ENCODE measurements around the gene DCHS1.

The DCHS1 gene

GRCh38 chr11:6670202-6670830, 14.7 kb upstream of the DCHS1 start:
- no peak for DNase-seq

DNA sequence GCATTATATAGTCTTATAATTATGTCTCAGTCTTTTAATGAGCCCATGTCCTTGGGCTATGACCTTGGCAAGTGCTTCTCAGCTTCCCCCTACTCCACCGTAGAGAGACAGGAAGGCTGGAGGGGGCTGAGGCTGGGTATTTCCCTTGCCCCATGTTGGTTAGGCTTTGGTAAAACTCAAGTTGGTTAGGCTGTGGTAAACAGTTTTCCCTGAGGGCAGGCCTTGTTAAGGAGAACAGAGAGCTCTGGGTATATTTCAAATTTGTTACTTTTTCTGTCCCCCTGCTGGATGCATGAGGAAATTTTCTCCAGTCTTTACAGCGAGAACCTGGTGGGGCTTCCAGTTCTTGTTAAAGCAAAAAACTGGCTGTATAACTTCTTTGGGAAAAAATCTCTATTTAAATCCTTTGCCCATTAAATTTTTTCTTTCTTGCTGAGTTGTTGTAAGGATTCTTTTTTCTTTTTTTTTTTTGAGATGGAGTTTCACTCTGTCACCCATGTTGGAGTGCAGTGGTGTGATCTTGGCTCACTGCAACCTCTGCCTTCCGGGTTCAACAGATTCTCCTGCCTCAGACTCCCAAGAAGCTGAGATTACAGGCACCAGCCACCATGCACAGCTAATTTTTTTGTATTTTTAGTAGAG, 12.2 kb upstream of the DCHS1 start:
- no peak for DNase-seq

- no peak for DNase-seq
Measured at GRCh38 chr11:6666302-6667183, 10.9 kb upstream of the DCHS1 start.

DNA sequence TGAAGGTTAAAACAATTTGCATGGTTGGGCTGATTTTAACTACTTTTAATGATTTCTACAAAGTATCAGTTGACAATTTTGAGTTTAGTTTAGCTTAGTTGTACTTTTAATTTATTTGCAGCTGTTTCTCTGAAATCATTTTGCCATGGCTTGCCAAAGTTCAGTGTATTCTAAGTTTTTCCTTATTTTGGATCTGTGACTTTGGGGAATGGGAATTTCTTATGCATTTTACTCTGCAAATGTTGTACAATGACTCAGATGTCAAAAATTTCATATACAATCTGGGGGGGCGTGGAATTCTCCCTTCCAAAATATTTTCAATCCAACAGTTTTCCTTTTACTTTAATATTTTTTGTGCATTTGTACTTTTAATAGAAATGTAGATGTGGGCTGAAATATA, 8.9 kb upstream of the DCHS1 start:
- DNase-seq = no peak

DNA sequence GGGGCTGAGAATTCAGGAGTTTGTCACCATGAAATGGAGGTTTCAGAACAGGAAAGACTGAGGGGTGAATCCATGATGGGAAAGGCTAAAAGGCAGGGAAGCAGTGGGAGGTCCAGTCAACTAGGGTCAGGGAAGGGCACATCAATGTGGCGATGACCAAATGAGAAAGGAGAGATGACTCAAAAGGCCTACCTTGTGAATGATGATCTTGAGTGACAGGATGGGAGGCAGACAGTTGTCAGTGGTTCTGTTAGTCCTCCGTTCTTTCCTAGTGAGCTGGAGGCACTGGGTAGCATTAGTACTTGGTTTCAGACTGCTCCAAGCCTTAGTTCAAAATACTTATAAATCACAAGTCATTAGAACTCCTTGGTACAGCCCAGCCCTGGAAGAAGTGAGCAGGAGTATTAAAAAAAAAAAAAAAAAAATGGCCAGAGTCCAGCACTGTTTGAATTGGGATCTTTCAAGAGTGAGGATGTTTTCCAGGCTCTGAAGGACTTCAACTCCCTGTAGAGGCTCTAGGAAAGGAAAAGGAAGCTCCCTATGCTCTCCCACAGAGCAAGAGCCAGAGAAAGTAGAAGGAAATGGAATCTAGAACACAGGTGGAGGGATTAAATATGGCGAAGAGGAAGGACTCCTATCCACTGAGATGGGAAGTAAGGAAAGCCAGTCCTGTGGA, 8.3 kb upstream of the DCHS1 start:
- DNase-seq = no peak

GRCh38 chr11:6660712-6661111, 5.1 kb upstream of the DCHS1 start:
- no peak for DNase-seq

DNA sequence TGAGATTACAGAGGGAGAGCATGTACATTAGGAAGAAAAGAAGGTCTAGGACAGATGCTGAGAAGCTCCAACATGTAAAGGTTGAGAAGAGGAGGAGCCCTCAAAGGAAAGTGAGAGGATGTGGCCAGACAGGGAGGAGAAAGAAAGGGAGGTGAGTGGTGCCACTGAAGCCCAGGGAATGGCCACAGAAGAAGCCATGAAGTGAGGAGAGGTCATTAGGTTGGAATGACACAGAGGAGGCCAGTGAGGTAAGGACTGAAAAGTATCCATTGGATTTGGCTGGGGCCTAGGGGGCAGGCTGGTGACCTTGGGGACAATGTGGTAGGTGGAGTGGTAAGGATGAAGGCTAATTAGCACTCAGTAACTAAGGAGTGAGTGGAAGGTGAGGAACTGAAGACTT, 3.0 kb upstream of the DCHS1 start:
- DNase-seq = no peak

- no peak for DNase-seq
Measured at GRCh38 chr11:6657346-6657745, 1.7 kb upstream of the DCHS1 start.

GRCh38 chr11:6656936-6657335, 1.3 kb upstream of the DCHS1 start:
- no peak for DNase-seq

GRCh38 chr11:6656584-6656915, 941 bp upstream of the DCHS1 start:
- no peak for DNase-seq

DNA sequence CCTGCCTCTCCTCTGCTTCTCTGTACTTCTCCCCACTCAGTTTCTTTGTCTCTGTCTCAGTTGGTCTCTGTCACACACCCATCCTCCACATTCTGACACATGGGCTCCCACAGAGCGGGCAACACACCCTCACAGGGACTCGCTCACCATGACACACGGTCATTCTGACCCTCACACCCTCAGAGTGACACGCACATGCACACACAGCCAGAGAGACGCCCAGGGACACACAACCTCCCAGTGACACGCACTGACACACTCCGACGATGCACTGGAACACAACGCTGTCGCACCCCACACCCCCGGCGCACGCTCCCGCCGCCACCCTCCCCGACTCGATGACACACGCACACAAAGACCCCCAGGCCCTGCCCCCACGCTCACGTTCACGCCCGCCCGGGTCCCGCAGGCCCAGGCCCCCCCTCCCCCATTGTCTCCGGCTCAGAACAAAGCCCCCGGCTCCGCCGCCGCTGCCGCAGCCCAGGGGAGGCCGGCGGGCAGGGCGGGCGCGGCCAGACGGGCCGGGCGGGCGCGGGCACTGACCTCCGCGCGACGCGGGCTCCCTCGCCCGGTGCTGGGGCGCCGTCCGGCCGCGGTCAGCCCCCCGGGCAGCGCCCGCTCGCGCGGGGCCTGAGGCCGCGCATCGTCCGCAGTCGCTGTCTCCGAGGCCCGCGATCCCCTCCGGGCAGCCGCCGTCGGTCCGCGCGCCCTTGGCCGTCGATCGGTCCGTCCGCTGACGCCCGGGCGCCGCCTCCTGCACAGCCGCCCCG, 404 bp downstream of the DCHS1 start:
- DNase-seq = no peak

- DNase-seq = no peak
Measured at GRCh38 chr11:6654281-6655019, 1.2 kb downstream of the DCHS1 start.

DNA sequence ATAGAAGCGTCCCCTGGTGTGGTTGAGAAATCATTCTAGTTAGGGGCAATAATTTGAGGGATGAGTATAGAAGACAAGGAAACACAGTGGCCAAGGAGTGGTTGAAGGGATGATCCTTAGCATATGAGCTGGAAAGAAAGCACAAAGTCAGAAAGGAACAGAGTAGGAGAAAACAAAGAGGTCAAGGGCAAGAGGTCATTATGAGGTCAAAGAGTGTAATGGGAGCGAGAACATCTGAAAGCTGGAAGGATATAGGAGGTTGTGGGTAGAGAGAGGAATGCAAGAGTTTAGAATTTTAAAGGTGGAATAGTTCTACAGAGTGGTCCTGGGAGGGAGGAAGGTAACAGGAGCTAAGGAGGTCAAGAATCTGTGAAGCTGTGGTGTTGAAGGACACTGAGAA, 2.0 kb downstream of the DCHS1 start:
- DNase-seq = no peak

DNA sequence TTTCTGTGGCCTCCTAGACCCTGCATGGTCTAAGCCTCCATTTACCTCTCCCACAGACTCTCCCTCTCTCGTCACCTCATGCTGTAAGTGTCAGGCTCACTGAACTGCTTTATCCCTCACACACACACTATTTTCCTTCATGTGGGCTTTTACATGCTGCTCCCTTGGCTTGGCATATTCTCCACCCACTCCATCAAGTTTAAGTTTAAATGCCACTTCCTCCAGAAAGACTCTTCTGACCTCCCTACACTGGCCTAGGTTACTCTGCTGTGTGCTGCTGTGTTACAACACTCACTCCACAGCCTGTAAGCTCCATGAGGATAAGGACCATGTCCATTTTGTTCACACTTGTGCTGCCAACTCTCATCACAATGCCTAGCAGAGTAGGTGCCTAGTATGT, 2.5 kb downstream of the DCHS1 start:
- no peak for DNase-seq

DNA sequence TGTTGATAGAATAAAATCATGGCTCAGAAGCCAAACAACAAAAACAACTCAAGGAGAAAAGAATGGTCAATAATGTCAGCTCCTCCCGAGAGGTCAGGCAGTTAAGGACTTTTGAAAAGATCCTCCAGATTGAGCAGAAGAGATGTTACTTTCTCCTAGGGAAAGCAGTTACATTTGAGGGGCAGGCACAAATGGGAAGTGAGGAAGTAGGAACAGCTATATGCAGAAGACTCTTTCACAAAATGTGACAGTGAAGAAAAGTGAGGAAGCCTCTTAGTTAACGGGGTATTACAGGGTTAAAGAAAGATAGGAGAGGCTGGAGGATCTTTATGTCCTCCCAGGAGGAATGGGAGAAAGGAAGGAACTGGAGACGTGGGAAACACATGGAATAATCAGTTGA, 3.4 kb downstream of the DCHS1 start:
- DNase-seq = no peak

DNA sequence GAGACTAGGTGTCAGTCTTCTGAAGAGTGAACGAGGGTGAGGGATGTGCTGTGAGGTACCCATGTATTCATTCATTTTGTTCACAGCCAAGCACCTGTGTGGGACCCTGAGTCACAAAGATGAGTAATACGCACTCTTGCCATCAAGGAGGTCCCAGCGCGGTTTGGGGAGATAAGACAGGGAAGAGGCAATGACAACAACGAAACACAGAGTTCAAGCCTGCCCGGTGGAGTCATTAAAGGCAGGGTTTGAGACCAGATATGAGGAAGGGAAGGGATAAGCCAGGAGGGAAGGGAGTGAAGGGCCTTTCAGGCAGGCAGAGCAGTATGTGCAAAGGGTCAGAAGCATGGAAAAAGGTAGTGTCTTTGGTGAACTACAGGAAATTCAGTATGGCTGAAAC, 4.6 kb downstream of the DCHS1 start:
- DNase-seq = no peak

DNA sequence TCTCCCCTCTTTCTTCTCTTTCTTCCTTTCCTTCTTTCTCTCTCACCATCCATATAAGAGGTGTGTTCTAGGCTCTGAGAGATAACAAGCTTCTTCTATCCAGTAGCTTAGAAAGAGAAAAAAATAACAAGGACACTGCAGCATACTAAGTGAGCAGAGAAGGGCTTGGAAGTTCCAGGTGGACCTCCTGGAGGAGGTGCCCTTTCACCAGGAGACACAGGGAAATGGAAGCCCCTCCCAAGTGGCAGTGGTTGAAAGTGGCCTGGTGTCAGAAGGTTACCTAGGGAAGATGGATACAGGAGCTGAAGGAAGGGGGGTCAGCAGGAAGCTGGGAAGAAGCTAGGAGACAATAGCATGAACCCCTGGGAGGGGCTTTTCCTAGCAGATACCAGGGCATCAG, 5.5 kb downstream of the DCHS1 start:
- no peak for DNase-seq

- no peak for DNase-seq
Measured at GRCh38 chr11:6648501-6648900, 7.1 kb downstream of the DCHS1 start.

DNA sequence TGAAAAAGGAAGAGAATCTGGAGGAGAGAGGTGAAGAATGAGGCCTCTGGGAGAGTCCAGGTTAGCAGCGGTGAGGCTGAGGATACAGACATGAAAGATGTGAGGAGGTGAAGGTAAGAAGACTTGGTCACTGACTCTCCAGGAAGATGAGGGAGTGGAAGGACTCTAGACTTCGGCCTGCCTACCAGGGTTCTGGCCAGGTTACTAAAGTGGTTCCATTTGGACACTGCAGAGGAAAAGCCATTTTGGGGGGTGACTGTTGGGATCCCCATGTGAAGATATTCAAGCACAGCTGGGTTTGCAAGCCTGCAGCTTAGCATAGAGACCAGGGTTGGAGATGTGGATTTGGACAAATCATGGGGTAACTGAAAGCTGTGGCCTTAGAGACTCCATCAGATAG, 7.8 kb downstream of the DCHS1 start:
- DNase-seq = no peak

- DNase-seq = no peak
Measured at GRCh38 chr11:6646918-6647679, 8.5 kb downstream of the DCHS1 start.

- no peak for DNase-seq
Measured at GRCh38 chr11:6646576-6646917, 9.1 kb downstream of the DCHS1 start.

DNA sequence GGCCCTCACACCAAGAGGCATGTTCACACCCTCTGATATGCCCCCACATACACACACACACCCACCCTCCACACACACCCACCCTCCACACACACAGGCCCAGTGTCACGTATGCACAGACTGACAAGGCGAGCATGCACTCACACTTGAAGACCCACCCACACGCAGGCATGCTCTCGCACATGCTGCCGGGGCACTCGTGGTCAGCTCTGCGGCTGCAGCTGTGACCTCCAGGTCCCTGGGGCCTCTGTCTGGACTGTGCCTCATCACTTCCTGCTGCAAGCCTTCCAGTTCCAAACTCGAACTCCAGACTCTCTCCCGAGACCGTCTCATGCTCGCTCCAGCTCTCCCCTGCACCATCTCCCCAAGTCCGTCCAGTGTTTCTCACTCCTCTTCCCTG, 9.5 kb downstream of the DCHS1 start:
- no peak for DNase-seq

All from DMS153 (cell line).